HepG2 (cell line): ENCODE results near the gene AFDN.

Experiments used
- CREB1 ChIP-seq, 2 experiments: fragments of 450-650 bp in 1 of 2; IDR thresholded peaks; 2 replicates each; pipeline ENCODE4 v1.6.1; 2016 to 2017; ENCODE audit warnings: control low read depth in 1 of 2, mild to moderate bottlenecking in 1 of 2, missing compliant biosample characterization in 1 of 2, missing genetic modification characterization in 1 of 2
- ETV6 ChIP-seq: sonication (generic); formaldehyde crosslinking; conservative IDR thresholded peaks from 2 replicates; pipeline ENCODE4 v1.4.0; 2020; ENCODE audit warnings: missing genetic modification reagents
- FOSL2 ChIP-seq: sonication (generic); formaldehyde crosslinking; IDR thresholded peaks from 2 replicates; pipeline ENCODE4 v1.4.0; 2020; ENCODE audit warnings: missing genetic modification reagents
- HMGXB3 ChIP-seq: sonication (generic); formaldehyde crosslinking; IDR thresholded peaks from 2 replicates; pipeline ENCODE4 v1.4.0; 2020; ENCODE audit warnings: missing genetic modification reagents, borderline replicate concordance
- HOXA3 ChIP-seq: sonication (generic); formaldehyde crosslinking; IDR thresholded peaks from 2 replicates; pipeline ENCODE4 v1.5.0; 2020; ENCODE audit warnings: missing genetic modification reagents
- RBAK ChIP-seq: sonication (generic); formaldehyde crosslinking; IDR thresholded peaks from 2 replicates; pipeline ENCODE4 v1.5.1; 2020; ENCODE audit warnings: mild to moderate bottlenecking, missing genetic modification reagents
- REST ChIP-seq, 2 experiments: IDR thresholded peaks; 2 replicates each; pipeline ENCODE4 v1.6.1; 2011 to 2012; ENCODE audit warnings: low read length in 2 of 2, borderline replicate concordance in 1 of 2, low read depth in 1 of 2, mild to moderate bottlenecking in 1 of 2, moderate library complexity in 1 of 2
- ZKSCAN1 ChIP-seq: fragments of 150-350 bp; IDR thresholded peaks from 2 replicates; pipeline ENCODE4 v1.6.1; 2014; ENCODE audit warnings: low read length
- ZNF230 ChIP-seq: sonication (generic); formaldehyde crosslinking; IDR thresholded peaks from 2 replicates; pipeline ENCODE4 v1.4.0; 2020; ENCODE audit warnings: mild to moderate bottlenecking, missing genetic modification reagents
- ZNF337 ChIP-seq: sonication (generic); formaldehyde crosslinking; IDR thresholded peaks from 2 replicates; pipeline ENCODE4 v1.5.1; 2020; ENCODE audit warnings: missing genetic modification reagents, low read depth, mild to moderate bottlenecking, borderline replicate concordance
- ZNF709 ChIP-seq: sonication (generic); formaldehyde crosslinking; IDR thresholded peaks from 2 replicates; pipeline ENCODE4 v1.5.0; 2020; ENCODE audit warnings: mild to moderate bottlenecking, missing genetic modification reagents
- TF ChIP-seq, protein P1 (sequence below): sonication (generic); formaldehyde crosslinking; IDR thresholded peaks from 2 replicates; pipeline ENCODE4 v1.4.0; 2020; ENCODE audit warnings: mild to moderate bottlenecking, missing genetic modification reagents
- TF ChIP-seq, protein P2 (sequence below): sonication (generic); formaldehyde crosslinking; IDR thresholded peaks from 2 replicates; pipeline ENCODE4 v1.5.0; 2020; ENCODE audit warnings: mild to moderate bottlenecking, missing genetic modification reagents

DNA sequence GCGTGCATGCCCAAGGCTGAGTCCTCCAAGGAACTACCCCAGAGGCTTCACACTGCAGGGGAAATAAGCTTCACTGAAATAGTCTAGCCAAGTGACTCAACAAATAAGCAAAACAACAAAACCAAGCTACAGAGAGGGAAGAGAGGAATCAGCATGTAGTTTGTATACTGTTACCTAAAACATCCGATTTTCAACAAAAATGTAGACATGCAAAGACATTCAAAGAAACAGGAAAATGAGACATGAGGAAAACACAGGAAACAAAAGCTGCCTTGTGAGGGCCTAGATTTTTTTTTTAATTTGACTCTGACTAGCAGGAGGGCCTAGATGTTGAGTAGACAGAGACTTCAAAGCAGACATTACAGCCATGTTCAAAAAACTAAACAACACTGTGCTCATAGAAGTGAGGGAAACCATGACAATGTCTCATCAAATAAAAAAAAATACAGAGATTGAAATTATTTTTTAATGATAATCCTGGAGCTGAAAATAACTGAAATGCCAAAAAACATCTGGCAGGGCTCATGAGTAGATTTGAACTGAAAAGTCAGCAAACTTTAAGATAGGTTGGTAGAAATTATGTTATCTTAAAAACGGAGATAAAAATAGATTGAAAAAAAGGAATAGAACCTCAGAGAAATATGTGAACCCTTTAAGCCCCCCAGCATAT, 154.3 kb downstream of the AFDN start:
- TF ChIP-seq REST (IDR thresholded peaks at IDR 0.05; ENCODE audit: borderline replicate concordance in 1 of 2, low read depth in 1 of 2, low read length in 2 of 2) (no peak), HMGXB3 (CRISPR knock-in tag) (no peak), HOXA3 (CRISPR knock-in tag) (no peak), RBAK (no peak), CREB1 (IDR thresholded peaks at IDR 0.05) (no peak), CREB1 (CRISPR knock-in tag; IDR thresholded peaks at IDR 0.05) (no peak), ETV6 (CRISPR knock-in tag) (no peak), ZNF709 (CRISPR knock-in tag) (no peak), FOSL2 (CRISPR knock-in tag) (no peak), ZNF230 (no peak), ZKSCAN1 (no peak), ZNF337 (no peak)
- TF ChIP-seq, protein P1, sequence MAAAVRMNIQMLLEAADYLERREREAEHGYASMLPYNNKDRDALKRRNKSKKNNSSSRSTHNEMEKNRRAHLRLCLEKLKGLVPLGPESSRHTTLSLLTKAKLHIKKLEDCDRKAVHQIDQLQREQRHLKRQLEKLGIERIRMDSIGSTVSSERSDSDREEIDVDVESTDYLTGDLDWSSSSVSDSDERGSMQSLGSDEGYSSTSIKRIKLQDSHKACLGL: no peak
- TF ChIP-seq, protein P2, sequence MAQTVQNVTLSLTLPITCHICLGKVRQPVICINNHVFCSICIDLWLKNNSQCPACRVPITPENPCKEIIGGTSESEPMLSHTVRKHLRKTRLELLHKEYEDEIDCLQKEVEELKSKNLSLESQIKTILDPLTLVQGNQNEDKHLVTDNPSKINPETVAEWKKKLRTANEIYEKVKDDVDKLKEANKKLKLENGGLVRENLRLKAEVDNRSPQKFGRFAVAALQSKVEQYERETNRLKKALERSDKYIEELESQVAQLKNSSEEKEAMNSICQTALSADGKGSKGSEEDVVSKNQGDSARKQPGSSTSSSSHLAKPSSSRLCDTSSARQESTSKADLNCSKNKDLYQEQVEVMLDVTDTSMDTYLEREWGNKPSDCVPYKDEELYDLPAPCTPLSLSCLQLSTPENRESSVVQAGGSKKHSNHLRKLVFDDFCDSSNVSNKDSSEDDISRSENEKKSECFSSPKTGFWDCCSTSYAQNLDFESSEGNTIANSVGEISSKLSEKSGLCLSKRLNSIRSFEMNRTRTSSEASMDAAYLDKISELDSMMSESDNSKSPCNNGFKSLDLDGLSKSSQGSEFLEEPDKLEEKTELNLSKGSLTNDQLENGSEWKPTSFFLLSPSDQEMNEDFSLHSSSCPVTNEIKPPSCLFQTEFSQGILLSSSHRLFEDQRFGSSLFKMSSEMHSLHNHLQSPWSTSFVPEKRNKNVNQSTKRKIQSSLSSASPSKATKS: no peak
